GM12878 (cell line): ENCODE data around the gene LSR. TPM values are rescaled to one million over a fixed set of nuclear protein-coding genes. Genes with fewer than 3 reads are reported as not detected.

Experiments used
- ATAC-seq: fragments of 200-7000 bp; cut with Tn5 transposase; 3 replicates; pipeline ENCODE4 v1.9.1; 2020; ENCODE audit warnings: mild to moderate bottlenecking, moderate library complexity
- BruUV-seq: library from RNA; stranded (reverse); fragments of 400-500 nt; replicated peaks from 2 replicates; lab custom pipeline; 2021; lab: Mats Ljungman, UMichigan
- CTCF ChIA-PET: fragments of 300-600 bp; sonication (Branson Sonifier 250); formaldehyde crosslinking; extraction: SDS; loops from one replicate; lab custom pipeline; 2021; ENCODE audit warnings: inconsistent platforms; lab: Yijun Ruan, JAX
- POLR2A ChIA-PET: fragments of 350-600 bp; formaldehyde crosslinking; extraction: SDS; loops from one replicate; lab custom pipeline; 2021; ENCODE audit warnings: inconsistent platforms; lab: Charles Lee
- RAD21 ChIA-PET: fragments of 300-600 bp; sonication (Branson Sonifier 250); formaldehyde crosslinking; loops from one replicate; lab custom pipeline; 2023; ENCODE audit warnings: antibody characterized with exemption; ENCODE audit not compliant: unreplicated experiment; lab: Charles Lee
- SMC1A ChIA-PET: fragments of 300-600 bp; sonication (Branson Sonifier 250); formaldehyde crosslinking; loops from one replicate; lab custom pipeline; 2023; ENCODE audit not compliant: unreplicated experiment, uncharacterized antibody; lab: Charles Lee
- DNase-seq: peaks from one replicate; pipeline ENCODE4 v3.0.0-alpha.2; 2011; ENCODE audit warnings: low read depth, low spot score
- FAIRE-seq: peaks from 3 replicates; lab custom pipeline; 2011; peaks lifted over from hg19 to GRCh38; lab: Jason Lieb, UNC
- H2AFZ ChIP-seq: 2 replicates; pipeline ENCODE4 v1.6.0; 2011; ENCODE audit warnings: low read depth, low read length, control low read depth; ENCODE audit not compliant: control insufficient read depth
- H3K27ac ChIP-seq: 2 replicates; pipeline ENCODE4 v1.5.1; 2011; ENCODE audit warnings: control low read depth; ENCODE audit not compliant: control insufficient read depth, insufficient read depth
- H3K27me3 ChIP-seq, 2 experiments: replicated peaks in 1 of 2; 2 replicates each; pipeline versions ENCODE4 v1.6.0 to v1.6.1; 2011; ENCODE audit warnings: low read length in 1 of 2; ENCODE audit not compliant: control insufficient read depth in 2 of 2, insufficient read depth in 2 of 2
- H3K36me3 ChIP-seq, 2 experiments: 2 replicates each; pipeline ENCODE4 v1.5.1; 2011; ENCODE audit warnings: low read length in 1 of 2; ENCODE audit not compliant: control insufficient read depth in 2 of 2, insufficient read depth in 2 of 2
- H3K4me1 ChIP-seq: 2 replicates; pipeline ENCODE4 v1.6.1; 2011; ENCODE audit warnings: mild to moderate bottlenecking, low read length, moderate library complexity, mixed read lengths; ENCODE audit not compliant: control insufficient read depth, insufficient read depth
- H3K4me2 ChIP-seq: 2 replicates; pipeline ENCODE4 v1.6.0; 2011; ENCODE audit warnings: control low read depth; ENCODE audit not compliant: control insufficient read depth, insufficient read depth
- H3K4me3 ChIP-seq: fragments of 200-600 bp; sonication (generic); 2 replicates; pipeline ENCODE4 v1.5.1; 2016
- H3K79me2 ChIP-seq: 2 replicates; pipeline ENCODE4 v1.6.0; 2011; ENCODE audit warnings: low read length; ENCODE audit not compliant: control insufficient read depth, insufficient read depth
- H3K9ac ChIP-seq: 2 replicates; pipeline ENCODE4 v1.8.0; 2011; ENCODE audit warnings: low read length, control low read depth, mixed read lengths; ENCODE audit not compliant: control insufficient read depth, insufficient read depth
- H3K9me3 ChIP-seq: replicated peaks from 3 replicates; pipeline ENCODE4 v1.5.1; 2011; ENCODE audit warnings: mild to moderate bottlenecking, low read length; ENCODE audit not compliant: control insufficient read depth, insufficient read depth
- H4K20me1 ChIP-seq: 2 replicates; pipeline ENCODE4 v1.6.0; 2011; ENCODE audit not compliant: control insufficient read depth, insufficient read depth
- CHD4 ChIP-seq: fragments of 200-600 bp; sonication (generic); IDR thresholded peaks from 2 replicates; pipeline ENCODE4 v1.6.1; 2016; ENCODE audit warnings: mild to moderate bottlenecking
- EP300 ChIP-seq, 2 experiments: fragments of 150-350 bp in 1 of 2; IDR thresholded peaks; 2 replicates each; pipeline ENCODE4 v1.6.1; 2011 to 2012; ENCODE audit warnings: low read depth in 2 of 2, low read length in 2 of 2, borderline replicate concordance in 1 of 2, improper control_type of control experiment in 1 of 2, inconsistent platforms in 1 of 2; ENCODE audit not compliant: control insufficient read depth in 1 of 2
- NR2C2 ChIP-seq: IDR thresholded peaks from 2 replicates; pipeline ENCODE4 v1.6.1; 2011; ENCODE audit warnings: borderline replicate concordance, low read depth; ENCODE audit not compliant: control insufficient read depth, insufficient read length
- SPI1 ChIP-seq: IDR thresholded peaks from 2 replicates; pipeline ENCODE4 v1.6.1; 2011; ENCODE audit warnings: low read depth, mild to moderate bottlenecking, low read length, moderate library complexity, borderline replicate concordance; ENCODE audit not compliant: insufficient read depth
- SUZ12 ChIP-seq: fragments of 200-600 bp; sonication (generic); IDR thresholded peaks from one replicate; pipeline ENCODE4 v1.6.1; 2018; ENCODE audit warnings: antibody characterized with exemption, mild to moderate bottlenecking; ENCODE audit not compliant: unreplicated experiment
- ZNF592 ChIP-seq: fragments of 450-650 bp; IDR thresholded peaks from 2 replicates; pipeline ENCODE4 v1.6.1; 2017; ENCODE audit warnings: mild to moderate bottlenecking, moderate library complexity
- WGBS: methylation state at CpG from one replicate; pipeline ENCODE4 v1.1.6; 2016; ENCODE audit warnings: low lambda C conversion rate; ENCODE audit not compliant: insufficient replicate concordance, insufficient coverage; ENCODE audit errors: missing lambda C conversion rate; 5-methylcytosine and 5-hydroxymethylcytosine counted together
- in situ Hi-C: fragments of 300-500 bp; cut with MboI; formaldehyde crosslinking; loops from 9 replicates; pipeline ENCODE4 v1.14.3; 2018; ENCODE audit warnings: mixed read lengths
- intact Hi-C: fragments of 100-400 bp; cut with micrococcal nuclease; formaldehyde crosslinking; loops from one replicate; pipeline ENCODE4 v1.14.2; 2022; ENCODE audit not compliant: unreplicated experiment
- polyA plus RNA-seq, 11 experiments: library from polyadenylated mRNA; depleted of rRNA in 4 of 11; unstranded in 6 of 11; stranded (reverse) in 5 of 11; fragments of >200 nt; fragmentation: Nextera tagmentation in 4 of 11; fragmentation: Illumina TruSeq in 1 of 11; extraction: Ambion mirVana in 4 of 11; extraction: Trizol in 1 of 11; gene quantifications; 1 replicate in 1 of 11; 2 replicates in 10 of 11; pipeline versions ENCODE4 v1.2.1 to v1.2.3, GENCODE V29; 2011 to 2016; ENCODE audit warnings: inconsistent platforms in 2 of 11, missing spikeins in 2 of 11, low read depth in 1 of 11
- total RNA-seq, 4 experiments: library from RNA; depleted of rRNA in 3 of 4; stranded (reverse); fragments of >200 nt in 3 of 4; fragmentation: Illumina TruSeq in 1 of 4; extraction: Trizol in 1 of 4; gene quantifications; 2 replicates each; pipeline versions ENCODE4 v1.2.1 to v1.2.3, GENCODE V29; 2013 to 2021

The LSR gene
- total and polyA plus RNA-seq, 10 of the 15 experiments (the other 5 are each of a cell fraction or from before 2014, with no cell fraction given) = 0.26 to 53.9 (median 26.3) TPM

DNA sequence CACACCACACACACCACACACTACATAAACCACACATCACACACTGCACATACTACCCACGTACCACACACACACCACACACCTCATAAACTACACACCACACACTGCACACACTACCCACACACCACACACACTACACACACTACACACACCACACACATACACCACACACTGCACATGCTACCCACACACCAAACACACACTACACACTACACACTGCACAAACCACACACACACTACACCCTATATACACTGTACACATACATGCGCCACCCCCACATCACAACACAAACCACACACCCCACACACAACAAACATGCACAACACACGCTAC lies 48.7 kb downstream of the LSR start:
- no peak for TF ChIP-seq SUZ12
- TF ChIP-seq ZNF592 = no peak
- peak; percentile 42 for TF ChIP-seq NR2C2
- no peak for TF ChIP-seq EP300 (IDR thresholded peaks at IDR 0.05; ENCODE audit: borderline replicate concordance in 1 of 2, control insufficient read depth in 1 of 2, low read depth in 2 of 2, low read length in 2 of 2)
- peak; percentile 28; the same call in 1 of the 2 replicates for TF ChIP-seq CHD4
- no peak for TF ChIP-seq SPI1
- no peaks in the 10 kb centered on the region for H3K36me3 ChIP-seq
- no peaks in the 10 kb centered on the region for H3K27me3 ChIP-seq
- ChIA-PET RAD21 (no interaction called here), CTCF (interaction anchor here (0.6 kb wide), 1 partner anchor 121 kb away, joined by 3 read pairs; no protein-coding TSS in a partner anchor), SMC1A (no interaction called here), POLR2A (interaction anchor here (1.9 kb wide), 1 partner anchor 36 kb away, joined by 5 read pairs; no protein-coding TSS in a partner anchor)
- H3K4me2 ChIP-seq = no peak overlapping the region
- no peaks in the 10 kb centered on the region for H3K79me2 ChIP-seq
- intact Hi-C loops = no loop called here
- no peak overlapping the region for H3K4me3 ChIP-seq
- ATAC-seq (no peak), DNase-seq (no peak), FAIRE-seq (no peak)
- H3K9ac ChIP-seq = no peak overlapping the region
- peaks cover 26% of the 10 kb centered on the region for H3K4me1 ChIP-seq
- BruUV-seq = no TSS peak
- no peaks in the 10 kb centered on the region for H4K20me1 ChIP-seq
- 87% methylated on average over 3 of the region's 3 CpGs for WGBS
- no peaks in the 10 kb centered on the region for H3K9me3 ChIP-seq
- in situ Hi-C loops = no loop called here
- no peak overlapping the region for H3K27ac ChIP-seq
- no peak overlapping the region for H2AFZ ChIP-seq
